ENCODE results near the gene CEP83. TPM values are rescaled to one million over a fixed set of nuclear protein-coding genes. Genes with fewer than 3 reads are reported as not detected.
A peak's percentile ranks its signal among the peaks of the same experiment; 100 is the strongest.

CEP83 gene
- 1 to 10 TPM; 4.0 to 7.7 (median 6.5) TPM for polyA plus RNA-seq (ENCODE audit: low read depth in 6 of 6)

GRCh38 chr12:94459728-94460615 lies at the start of gene CEP83:
Gene CEP83, minus strand, starts transcription at chr12:94459867. Its CDS starts 47,377 bp downstream, at chr12:94412490.
- DNase-seq (peak; percentile 95), ATAC-seq (ENCODE audit: low read depth in 2 of 2) (peak; percentile 92 to 93)
- peak within 1 kb of the TSS; percentile 92 to 99 (median 98) for H3K27ac Mint-ChIP-seq
- H3K36me3 Mint-ChIP-seq, result peaks cover 0 to 7% of the 10 kb centered on the region in 2 donors
- peak within 1 kb of the TSS; percentile 92 to 98 (median 95) for H3K4me3 Mint-ChIP-seq
- H3K4me1 Mint-ChIP-seq, result peaks cover 4 to 33% (median 24%) of the 10 kb centered on the region in 3 donors
- peaks cover 0 to 1% (median 0%) of the 10 kb centered on the region in 7 donors for H3K9me3 Mint-ChIP-seq
- H3K27me3 Mint-ChIP-seq, result no peaks in the 10 kb centered on the region

- DNase-seq (no peak), ATAC-seq (ENCODE audit: low read depth in 2 of 2) (no peak)
- Mint-ChIP-seq H3K27me3 (peaks cover 0 to under 1% (median 0%) of the 10 kb centered on the region in 3 donors), H3K9me3 (peaks cover 0 to 3% (median 0%) of the 10 kb centered on the region in 7 donors), H3K36me3 (peaks cover 0 to 5% of the 10 kb centered on the region in 2 donors), H3K27ac (no peak overlapping the region), H3K4me3 (no peak overlapping the region), H3K4me1 (no peaks in the 10 kb centered on the region)
Measured at GRCh38 chr12:94509317-94509716, 49.6 kb upstream of the CEP83 start.

GRCh38 chr12:94507455-94507854 lies 47.8 kb upstream of the CEP83 start:
- ATAC-seq (ENCODE audit: low read depth in 2 of 2) (no peak), DNase-seq (no peak)
- Mint-ChIP-seq H3K27ac (peak overlapping the region in 1 of 6 donors; percentile 32), H3K4me1 (no peaks in the 10 kb centered on the region), H3K9me3 (peaks cover 0 to 12% (median 7%) of the 10 kb centered on the region in 7 donors), H3K36me3 (peaks cover 0 to 5% of the 10 kb centered on the region in 2 donors), H3K4me3 (no peak overlapping the region), H3K27me3 (peaks cover 0 to 8% (median 0%) of the 10 kb centered on the region in 3 donors)

- no peak overlapping the region for H3K27ac Mint-ChIP-seq
- no peaks in the 10 kb centered on the region for H3K4me1 Mint-ChIP-seq
- H3K4me3 Mint-ChIP-seq, result no peak overlapping the region
- peaks cover 0 to 27% (median 17%) of the 10 kb centered on the region in 7 donors for H3K9me3 Mint-ChIP-seq
- DNase-seq (no peak), ATAC-seq (ENCODE audit: low read depth in 2 of 2) (no peak)
- H3K36me3 Mint-ChIP-seq, result peaks cover 0 to 5% of the 10 kb centered on the region in 2 donors
- peaks cover 0 to 8% (median 0%) of the 10 kb centered on the region in 3 donors for H3K27me3 Mint-ChIP-seq
Measured at GRCh38 chr12:94504386-94504785, 44.7 kb upstream of the CEP83 start.

GRCh38 chr12:94503619-94504018 lies 44.0 kb upstream of the CEP83 start:
- Mint-ChIP-seq H3K27ac (no peak overlapping the region), H3K4me1 (no peaks in the 10 kb centered on the region), H3K4me3 (no peak overlapping the region), H3K9me3 (peaks cover 0 to 30% (median 17%) of the 10 kb centered on the region in 7 donors), H3K36me3 (peaks cover under 1 to 5% of the 10 kb centered on the region in 2 donors), H3K27me3 (peaks cover 0 to 8% (median 0%) of the 10 kb centered on the region in 3 donors)
- DNase-seq, result no peak
- ATAC-seq (ENCODE audit: low read depth in 2 of 2), result no peak

- no peak overlapping the region for H3K27ac Mint-ChIP-seq
- peak overlapping the region in 1 of 8 donors; percentile 44 for H3K4me3 Mint-ChIP-seq
- ATAC-seq (ENCODE audit: low read depth in 2 of 2) (no peak), DNase-seq (no peak)
- H3K36me3 Mint-ChIP-seq, result peaks cover 5 to 11% of the 10 kb centered on the region in 2 donors
- peaks cover 0 to 44% (median 28%) of the 10 kb centered on the region in 7 donors for H3K9me3 Mint-ChIP-seq
- H3K4me1 Mint-ChIP-seq, result no peaks in the 10 kb centered on the region
- H3K27me3 Mint-ChIP-seq, result peaks cover 0 to 21% (median 5%) of the 10 kb centered on the region in 3 donors
Measured at GRCh38 chr12:94500831-94501567, 41.3 kb upstream of the CEP83 start.

- Mint-ChIP-seq H3K27ac (no peak overlapping the region), H3K4me3 (no peak overlapping the region)
Measured at GRCh38 chr12:94498698-94499097, 39.0 kb upstream of the CEP83 start.

GRCh38 chr12:94498073-94498472 lies 38.4 kb upstream of the CEP83 start:
- H3K4me1 Mint-ChIP-seq, result no peaks in the 10 kb centered on the region
- H3K27ac Mint-ChIP-seq, result no peak overlapping the region
- peaks cover 0 to 25% (median 5%) of the 10 kb centered on the region in 3 donors for H3K27me3 Mint-ChIP-seq
- DNase-seq, result no peak
- no peak for ATAC-seq (ENCODE audit: low read depth in 2 of 2)
- no peak overlapping the region for H3K4me3 Mint-ChIP-seq
- H3K9me3 Mint-ChIP-seq, result peaks cover 0 to 39% (median 26%) of the 10 kb centered on the region in 7 donors
- peaks cover 0 to 11% of the 10 kb centered on the region in 2 donors for H3K36me3 Mint-ChIP-seq

More at GRCh38 chr12:94498698-94499097, 39.0 kb upstream of the CEP83 start:
- DNase-seq, result no peak
- peaks cover 5 to 11% of the 10 kb centered on the region in 2 donors for H3K36me3 Mint-ChIP-seq
- H3K9me3 Mint-ChIP-seq, result peaks cover 0 to 44% (median 28%) of the 10 kb centered on the region in 7 donors
- no peak for ATAC-seq (ENCODE audit: low read depth in 2 of 2)
- H3K4me1 Mint-ChIP-seq, result no peaks in the 10 kb centered on the region
- peaks cover 0 to 31% (median 5%) of the 10 kb centered on the region in 3 donors for H3K27me3 Mint-ChIP-seq

GRCh38 chr12:94495445-94496115 lies 35.9 kb upstream of the CEP83 start:
- Mint-ChIP-seq H3K9me3 (peaks cover 0 to 17% (median 10%) of the 10 kb centered on the region in 7 donors), H3K36me3 (peaks cover 0 to 11% of the 10 kb centered on the region in 2 donors), H3K4me3 (no peak overlapping the region), H3K4me1 (no peaks in the 10 kb centered on the region), H3K27me3 (peaks cover 0 to 24% (median 5%) of the 10 kb centered on the region in 3 donors), H3K27ac (peak overlapping the region in 1 of 6 donors; percentile 34)
- DNase-seq (no peak), ATAC-seq (ENCODE audit: low read depth in 2 of 2) (no peak)

GRCh38 chr12:94491489-94491888 lies 31.8 kb upstream of the CEP83 start:
- Mint-ChIP-seq H3K9me3 (no peaks in the 10 kb centered on the region), H3K36me3 (no peaks in the 10 kb centered on the region), H3K27ac (peak overlapping the region in 1 of 6 donors; percentile 24), H3K4me1 (peaks cover 14 to 16% (median 14%) of the 10 kb centered on the region in 3 donors), H3K4me3 (no peak overlapping the region), H3K27me3 (peaks cover 0 to 10% (median 2%) of the 10 kb centered on the region in 3 donors)
- ATAC-seq (ENCODE audit: low read depth in 2 of 2) (no peak), DNase-seq (no peak)

- ATAC-seq (ENCODE audit: low read depth in 2 of 2) (peak; percentile 99 to 100), DNase-seq (peak; percentile 54)
- Mint-ChIP-seq H3K9me3 (no peaks in the 10 kb centered on the region), H3K36me3 (no peaks in the 10 kb centered on the region), H3K27me3 (no peaks in the 10 kb centered on the region), H3K4me1 (peaks cover 14 to 16% (median 14%) of the 10 kb centered on the region in 3 donors), H3K27ac (peak overlapping the region; percentile 11 to 97 (median 82)), H3K4me3 (peak overlapping the region in 2 of 8 donors; percentile 2 to 36)
Measured at GRCh38 chr12:94488463-94488862, 28.8 kb upstream of the CEP83 start.

GRCh38 chr12:94481734-94482133 lies 22.1 kb upstream of the CEP83 start:
- Mint-ChIP-seq H3K27me3 (no peaks in the 10 kb centered on the region), H3K4me3 (no peak overlapping the region), H3K27ac (no peak overlapping the region), H3K4me1 (no peaks in the 10 kb centered on the region), H3K36me3 (no peaks in the 10 kb centered on the region), H3K9me3 (no peaks in the 10 kb centered on the region)
- DNase-seq, result no peak
- ATAC-seq (ENCODE audit: low read depth in 2 of 2), result no peak

- ATAC-seq (ENCODE audit: low read depth in 2 of 2) (no peak), DNase-seq (no peak)
- Mint-ChIP-seq H3K9me3 (no peaks in the 10 kb centered on the region), H3K4me3 (no peak overlapping the region), H3K4me1 (peaks cover 4 to 8% (median 7%) of the 10 kb centered on the region in 3 donors), H3K27ac (no peak overlapping the region), H3K27me3 (peaks cover 0 to 6% (median 0%) of the 10 kb centered on the region in 3 donors), H3K36me3 (no peaks in the 10 kb centered on the region)
Measured at GRCh38 chr12:94469522-94469921, 9.9 kb upstream of the CEP83 start.
